Tibial artery (tissue), 4 donors: ENCODE data around the gene CDK13.
"Not testable (repeated sequence)": the region's sequence is repeated elsewhere in the genome, so short reads cannot be mapped to it uniquely, and the experiment has no call there.

Experiments
- DNase-seq, 2 donors: peaks; one replicate each; pipeline ENCODE4 v3.0.0-alpha.2; 2019
- H3K27ac ChIP-seq, 2 donors: fragments of 200-600 bp; sonication (generic) in 1 of 2; 1 replicate in 1 of 2; 2 replicates in 1 of 2; pipeline ENCODE4 v1.5.1; 2018 to 2019; ENCODE audit warnings: mild to moderate bottlenecking in 1 of 2
- H3K27me3 ChIP-seq, 2 donors: fragments of 200-600 bp; sonication (generic) in 1 of 2; one replicate each; pipeline versions ENCODE4 v1.5.1 to v1.6.0; 2016 to 2019
- H3K36me3 ChIP-seq, 3 donors: fragments of 200-600 bp; sonication (generic) in 2 of 3; one replicate each; pipeline ENCODE4 v1.5.1; 2016 to 2019; ENCODE audit warnings: mild to moderate bottlenecking in 2 of 3
- H3K4me1 ChIP-seq, 4 donors: fragments of 200-600 bp; sonication (generic) in 2 of 4; 1 replicate in 3 of 4; 2 replicates in 1 of 4; pipeline ENCODE4 v1.5.1; 2016 to 2019
- H3K4me3 ChIP-seq, 2 donors: fragments of 200-600 bp; sonication (generic) in 1 of 2; 1 replicate in 1 of 2; 2 replicates in 1 of 2; pipeline ENCODE4 v1.5.1; 2018 to 2019; ENCODE audit warnings: mild to moderate bottlenecking in 2 of 2
- H3K9me3 ChIP-seq, 3 donors: fragments of 200-600 bp; sonication (generic) in 1 of 3; one replicate each; pipeline ENCODE4 v1.5.1; 2016 to 2019
- intact Hi-C: fragments of 100-400 bp; cut with DNase I; formaldehyde crosslinking; loops from one replicate; pipeline ENCODE4 v1.15.0; 2023; ENCODE audit warnings: low total_unique reads
- TF ChIP-seq, protein P1 (sequence below), 2 experiments: fragments of 200-600 bp in 1 of 2; fragments of 450-650 bp in 1 of 2; IDR thresholded peaks; one replicate each; pipeline ENCODE4 v1.5.1; 2017 to 2019; ENCODE audit warnings: antibody characterized with exemption in 2 of 2, mild to moderate bottlenecking in 1 of 2, moderate library complexity in 1 of 2

CDK13 gene

DNA sequence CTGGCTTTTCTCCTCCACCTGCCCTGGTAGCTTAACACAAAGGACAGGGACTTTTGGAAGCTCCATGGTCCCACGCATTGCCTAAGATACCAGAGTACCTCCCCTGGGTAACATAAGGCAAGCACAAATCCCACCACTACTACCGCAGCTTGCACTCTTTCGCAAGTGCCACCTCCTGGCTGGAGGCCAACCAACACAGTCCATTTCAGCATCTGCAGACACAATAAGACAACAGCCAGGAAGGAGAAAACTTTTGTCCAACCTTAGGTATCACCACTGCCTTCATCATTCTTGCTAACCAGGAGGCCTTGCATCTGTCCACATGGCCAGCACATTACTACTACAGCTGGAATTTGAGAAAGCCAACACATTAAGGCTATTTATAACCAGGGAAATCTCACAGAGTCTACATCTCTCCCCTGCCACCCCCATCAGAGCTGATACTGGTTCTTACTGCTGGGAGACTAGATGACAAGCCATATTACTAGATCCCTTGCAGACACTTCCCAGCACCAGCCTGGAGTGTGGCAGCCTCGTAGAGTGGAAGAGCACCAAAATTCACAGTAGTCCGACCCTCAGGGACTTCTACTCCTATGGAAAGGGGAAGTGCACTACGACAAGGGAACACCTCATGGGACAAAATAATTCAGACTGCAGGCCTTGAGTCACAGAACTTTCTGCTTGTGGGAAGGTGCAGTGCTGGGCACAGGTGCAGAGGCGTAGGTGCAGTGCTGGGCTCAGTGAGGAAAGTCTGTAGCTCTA lies 39.8 kb upstream of the CDK13 start:
- Histone ChIP-seq H3K36me3 (no peaks in the 10 kb centered on the region), H3K27me3 (no peaks in the 10 kb centered on the region), H3K27ac (no peak overlapping the region), H3K4me1 (peaks cover 0 to 6% (median 0%) of the 10 kb centered on the region in 4 donors), H3K4me3 (no peak overlapping the region), H3K9me3 (peaks cover 0 to 9% (median 0%) of the 10 kb centered on the region in 3 donors)
- no peak for DNase-seq
- intact Hi-C loops, result no loop called here
- TF ChIP-seq, protein P1, sequence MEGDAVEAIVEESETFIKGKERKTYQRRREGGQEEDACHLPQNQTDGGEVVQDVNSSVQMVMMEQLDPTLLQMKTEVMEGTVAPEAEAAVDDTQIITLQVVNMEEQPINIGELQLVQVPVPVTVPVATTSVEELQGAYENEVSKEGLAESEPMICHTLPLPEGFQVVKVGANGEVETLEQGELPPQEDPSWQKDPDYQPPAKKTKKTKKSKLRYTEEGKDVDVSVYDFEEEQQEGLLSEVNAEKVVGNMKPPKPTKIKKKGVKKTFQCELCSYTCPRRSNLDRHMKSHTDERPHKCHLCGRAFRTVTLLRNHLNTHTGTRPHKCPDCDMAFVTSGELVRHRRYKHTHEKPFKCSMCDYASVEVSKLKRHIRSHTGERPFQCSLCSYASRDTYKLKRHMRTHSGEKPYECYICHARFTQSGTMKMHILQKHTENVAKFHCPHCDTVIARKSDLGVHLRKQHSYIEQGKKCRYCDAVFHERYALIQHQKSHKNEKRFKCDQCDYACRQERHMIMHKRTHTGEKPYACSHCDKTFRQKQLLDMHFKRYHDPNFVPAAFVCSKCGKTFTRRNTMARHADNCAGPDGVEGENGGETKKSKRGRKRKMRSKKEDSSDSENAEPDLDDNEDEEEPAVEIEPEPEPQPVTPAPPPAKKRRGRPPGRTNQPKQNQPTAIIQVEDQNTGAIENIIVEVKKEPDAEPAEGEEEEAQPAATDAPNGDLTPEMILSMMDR (IDR thresholded peaks at IDR 0.05), result no peak

DNA sequence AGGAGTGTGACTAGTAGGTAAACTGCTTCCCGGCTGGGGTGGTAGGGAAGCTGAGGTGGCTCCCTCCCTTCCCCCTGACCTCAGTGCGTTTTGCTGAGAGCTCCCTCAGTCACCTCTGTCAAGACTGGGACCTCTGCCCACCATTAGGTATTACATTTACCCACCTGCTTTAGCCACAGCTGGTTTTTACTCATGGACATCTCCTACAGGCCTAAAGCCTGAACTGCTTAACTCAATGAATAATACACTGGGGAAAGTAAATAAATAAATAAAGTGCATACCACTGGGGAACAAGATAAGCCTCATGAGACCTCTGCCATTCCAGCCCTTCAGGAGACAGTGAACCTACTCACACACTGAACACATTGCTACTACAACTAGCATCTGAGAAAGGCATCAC lies 38.9 kb upstream of the CDK13 start:
- TF ChIP-seq, protein P1 (IDR thresholded peaks at IDR 0.05), result no peak
- H3K27ac ChIP-seq, result no peak overlapping the region
- intact Hi-C loops, result no loop called here

GRCh38 chr7:39915847-39916246 lies 34.2 kb upstream of the CDK13 start:
- H3K27me3 ChIP-seq, H3K4me3 ChIP-seq, H3K9me3 ChIP-seq, DNase-seq, H3K4me1 ChIP-seq, intact Hi-C loops, H3K27ac ChIP-seq, H3K36me3 ChIP-seq: not testable (repeated sequence)

More for the DNA sequence above, 38.9 kb upstream of the CDK13 start:
- Histone ChIP-seq H3K9me3 (peaks cover 0 to 9% (median 0%) of the 10 kb centered on the region in 3 donors), H3K4me3 (no peak overlapping the region), H3K4me1 (peaks cover 0 to 6% (median 0%) of the 10 kb centered on the region in 4 donors), H3K27me3 (no peaks in the 10 kb centered on the region), H3K36me3 (no peaks in the 10 kb centered on the region)
- no peak for DNase-seq

- no peaks in the 10 kb centered on the region for H3K9me3 ChIP-seq
- H3K27me3 ChIP-seq, result peaks cover 0 to 8% of the 10 kb centered on the region in 2 donors
- intact Hi-C loops, result no loop called here
- no peaks in the 10 kb centered on the region for H3K36me3 ChIP-seq
- no peak for DNase-seq
- no peaks in the 10 kb centered on the region for H3K4me1 ChIP-seq
- H3K27ac ChIP-seq, result no peak overlapping the region
- TF ChIP-seq, protein P1 (IDR thresholded peaks at IDR 0.05), result no peak
- no peak overlapping the region for H3K4me3 ChIP-seq
Measured at GRCh38 chr7:39919646-39920045, 30.4 kb upstream of the CDK13 start.

DNA sequence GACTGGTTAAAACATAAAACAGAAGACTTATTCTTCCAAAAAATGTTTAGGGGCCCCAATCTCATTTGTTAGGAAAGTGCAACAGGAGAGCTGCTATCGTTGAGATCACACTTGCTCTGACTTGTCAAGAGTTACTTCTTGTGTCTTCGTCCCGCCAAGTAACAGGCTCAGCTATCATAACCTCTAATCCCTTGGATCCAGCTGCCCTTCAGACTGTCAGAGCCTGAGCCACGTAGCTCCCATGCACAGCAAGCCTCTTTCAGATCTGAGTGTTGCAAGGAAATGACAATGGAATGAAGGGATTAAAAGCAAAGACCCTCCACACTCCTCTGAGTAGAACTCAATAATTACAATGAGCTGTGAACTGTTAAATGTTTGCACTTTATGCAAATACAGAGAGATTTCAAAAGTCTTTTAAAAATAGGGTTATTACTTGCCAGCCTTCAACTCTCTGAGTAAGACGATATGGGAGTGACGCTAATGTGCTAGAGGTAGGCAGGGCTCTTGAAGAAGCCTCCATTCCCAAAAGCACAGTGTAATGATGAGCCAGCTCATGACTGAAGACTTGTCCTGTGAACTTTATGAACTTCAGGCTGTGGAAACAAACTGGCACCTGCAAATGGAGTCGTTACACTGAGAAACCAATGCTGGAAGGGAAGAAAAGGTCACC lies 28.4 kb upstream of the CDK13 start:
- TF ChIP-seq, protein P1 (IDR thresholded peaks at IDR 0.05), result no peak
- Histone ChIP-seq H3K9me3 (no peaks in the 10 kb centered on the region), H3K36me3 (no peaks in the 10 kb centered on the region), H3K27me3 (peaks cover 0 to 8% of the 10 kb centered on the region in 2 donors), H3K4me3 (no peak overlapping the region), H3K4me1 (no peaks in the 10 kb centered on the region), H3K27ac (no peak overlapping the region)
- DNase-seq, result no peak
- intact Hi-C loops, result no loop called here

DNA sequence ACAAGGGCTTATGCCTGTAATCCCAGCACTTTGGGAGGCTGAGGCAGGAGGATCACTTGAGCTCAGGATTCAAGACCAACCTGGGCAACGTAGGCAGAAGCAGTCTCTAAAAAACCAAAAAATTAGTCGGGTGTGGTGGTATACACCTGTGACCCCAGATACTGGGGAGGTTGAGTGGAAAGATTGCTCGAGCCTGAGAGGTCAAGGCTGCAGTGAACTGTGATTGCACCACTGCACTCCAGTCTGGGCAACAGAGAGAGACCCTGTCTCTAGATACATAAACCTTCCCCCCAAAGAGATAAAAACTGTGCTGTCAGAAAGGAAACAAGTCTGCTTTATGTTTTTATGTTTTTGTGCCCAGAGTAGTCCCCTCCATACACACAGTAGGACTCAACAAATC lies 27.5 kb upstream of the CDK13 start:
- no peak overlapping the region for H3K4me3 ChIP-seq
- TF ChIP-seq, protein P1 (IDR thresholded peaks at IDR 0.05), result no peak
- no peaks in the 10 kb centered on the region for H3K4me1 ChIP-seq
- intact Hi-C loops, result no loop called here
- no peak overlapping the region for H3K27ac ChIP-seq
- no peak for DNase-seq
- no peaks in the 10 kb centered on the region for H3K9me3 ChIP-seq
- H3K27me3 ChIP-seq, result peaks cover 0 to 8% of the 10 kb centered on the region in 2 donors
- no peaks in the 10 kb centered on the region for H3K36me3 ChIP-seq
